ENCODE data around the gene HLA-DOB. TPM values are rescaled to one million over a fixed set of nuclear protein-coding genes. Genes with fewer than 3 reads are reported as not detected.

HLA-DOB gene
- under 1 TPM; 0.77 to 0.97 TPM for total RNA-seq
- polyA plus RNA-seq, result 0.62 TPM

GRCh38 chr6:32816746-32817204 is at the start of gene HLA-DOB:
Gene HLA-DOB (minus strand): TSS chr6:32817002. CDS start chr6:32816951, 51 bp downstream.
- Histone ChIP-seq H3K27me3 (ENCODE audit: insufficient read depth, low read length, poor library complexity, severe bottlenecking) (no peaks in the 10 kb centered on the region), H3K36me3 (ENCODE audit: insufficient read depth, low read length) (no peaks in the 10 kb centered on the region), H3K4me3 (ENCODE audit: low read length) (no peak within 1 kb of the TSS), H3K4me1 (ENCODE audit: insufficient read depth, low read length) (no peaks in the 10 kb centered on the region), H3K9me3 (ENCODE audit: low read length) (no peaks in the 10 kb centered on the region), H3K27ac (ENCODE audit: low read depth, low read length) (no peak within 1 kb of the TSS)
- CTCF ChIA-PET, result no interaction called here
- Mint-ChIP-seq H3K36me3 (peaks cover 0 to 6% (median 0%) of the 10 kb centered on the region in 3 donors), H3K27me3 (peaks cover 0 to 4% of the 10 kb centered on the region in 2 donors), H3K9me3 (no peaks in the 10 kb centered on the region), H3K4me3 (no peak within 1 kb of the TSS), H3K4me1 (peaks cover 0 to 5% (median 0%) of the 10 kb centered on the region in 3 donors), H3K27ac (no peak within 1 kb of the TSS)
- POLR2A ChIA-PET, result no interaction called here
- no peak for DNase-seq

- no peaks in the 10 kb centered on the region for H3K9me3 Mint-ChIP-seq
- ChIA-PET POLR2A (interaction anchor here (3.2 kb wide), 1 partner anchor 27 kb away, joined by 56 read pairs; the partner anchor contains the start of gene TAP2), CTCF (interaction anchor here (4.5 to 7.9 kb wide), 2 partner anchors 9 to 24 kb away, joined by 95 to 190 read pairs; partner anchors contain the start of genes PSMB8, PSMB9, TAP1 and TAP2)
- H3K36me3 ChIP-seq (ENCODE audit: insufficient read depth, low read length), result no peaks in the 10 kb centered on the region
- H3K27ac ChIP-seq (ENCODE audit: low read depth, low read length), result no peak overlapping the region
- peaks cover 23% of the 10 kb centered on the region for H3K4me1 ChIP-seq (ENCODE audit: insufficient read depth, low read length)
- H3K27me3 ChIP-seq (ENCODE audit: insufficient read depth, low read length, poor library complexity, severe bottlenecking), result no peaks in the 10 kb centered on the region
- H3K4me1 Mint-ChIP-seq, result peaks cover 28 to 40% (median 32%) of the 10 kb centered on the region in 3 donors
- peak overlapping the region; percentile 7 to 92 (median 84) for H3K27ac Mint-ChIP-seq
- no peak overlapping the region for H3K4me3 Mint-ChIP-seq
- no peak overlapping the region for H3K4me3 ChIP-seq (ENCODE audit: low read length)
- DNase-seq, result no peak
- no peaks in the 10 kb centered on the region for H3K27me3 Mint-ChIP-seq
- H3K9me3 ChIP-seq (ENCODE audit: low read length), result no peaks in the 10 kb centered on the region
- peaks cover 0 to 28% (median 3%) of the 10 kb centered on the region in 3 donors for H3K36me3 Mint-ChIP-seq
Observed at GRCh38 chr6:32865724-32866443, 49.1 kb upstream of the HLA-DOB start.

GRCh38 chr6:32862725-32863124 is 45.9 kb upstream of the HLA-DOB start:
- peaks cover 27% of the 10 kb centered on the region for H3K36me3 ChIP-seq (ENCODE audit: insufficient read depth, low read length)
- ChIA-PET CTCF (interaction anchor here (2.4 to 2.6 kb wide), 2 partner anchors 9 to 24 kb away, joined by 12 to 18 read pairs; partner anchors contain the start of genes PSMB9, TAP1 and TAP2), POLR2A (interaction anchor here (0.8 kb wide), 1 partner anchor 12 kb away, joined by 5 read pairs; no protein-coding TSS in a partner anchor)
- no peak overlapping the region for H3K4me3 ChIP-seq (ENCODE audit: low read length)
- Mint-ChIP-seq H3K36me3 (peaks cover 0 to 57% (median 18%) of the 10 kb centered on the region in 3 donors), H3K27ac (peak overlapping the region in 3 of 8 donors; percentile 20 to 81 (median 37)), H3K27me3 (no peaks in the 10 kb centered on the region), H3K4me3 (no peak overlapping the region), H3K9me3 (no peaks in the 10 kb centered on the region), H3K4me1 (peaks cover 44 to 59% (median 50%) of the 10 kb centered on the region in 3 donors)
- H3K9me3 ChIP-seq (ENCODE audit: low read length), result no peaks in the 10 kb centered on the region
- DNase-seq, result no peak
- peaks cover 25% of the 10 kb centered on the region for H3K4me1 ChIP-seq (ENCODE audit: insufficient read depth, low read length)
- H3K27ac ChIP-seq (ENCODE audit: low read depth, low read length), result no peak overlapping the region
- H3K27me3 ChIP-seq (ENCODE audit: insufficient read depth, low read length, poor library complexity, severe bottlenecking), result no peaks in the 10 kb centered on the region

GRCh38 chr6:32860674-32861073 is 43.9 kb upstream of the HLA-DOB start:
- Mint-ChIP-seq H3K36me3 (peaks cover 0 to 76% (median 31%) of the 10 kb centered on the region in 3 donors), H3K4me3 (no peak overlapping the region), H3K4me1 (peaks cover 47 to 60% (median 50%) of the 10 kb centered on the region in 3 donors), H3K27me3 (no peaks in the 10 kb centered on the region), H3K27ac (peak overlapping the region; percentile 7 to 72 (median 27)), H3K9me3 (no peaks in the 10 kb centered on the region)
- Histone ChIP-seq H3K36me3 (ENCODE audit: insufficient read depth, low read length) (peaks cover 47% of the 10 kb centered on the region), H3K4me3 (ENCODE audit: low read length) (no peak overlapping the region), H3K4me1 (ENCODE audit: insufficient read depth, low read length) (peaks cover 28% of the 10 kb centered on the region), H3K9me3 (ENCODE audit: low read length) (no peaks in the 10 kb centered on the region), H3K27me3 (ENCODE audit: insufficient read depth, low read length, poor library complexity, severe bottlenecking) (no peaks in the 10 kb centered on the region), H3K27ac (ENCODE audit: low read depth, low read length) (no peak overlapping the region)
- no peak for DNase-seq
- POLR2A ChIA-PET, result no interaction called here
- CTCF ChIA-PET, result interaction anchor here (1.4 kb wide), 1 partner anchor 22 kb away, joined by 5 read pairs; the partner anchor contains the start of gene TAP2

GRCh38 chr6:32858194-32858593 is 41.4 kb upstream of the HLA-DOB start:
- H3K4me1 ChIP-seq (ENCODE audit: insufficient read depth, low read length), result peaks cover 35% of the 10 kb centered on the region
- no peaks in the 10 kb centered on the region for H3K9me3 ChIP-seq (ENCODE audit: low read length)
- Mint-ChIP-seq H3K27ac (peak overlapping the region; percentile 2 to 92 (median 76)), H3K36me3 (peaks cover 0 to 84% (median 34%) of the 10 kb centered on the region in 3 donors), H3K4me3 (peak overlapping the region in 3 of 7 donors; percentile 8 to 44 (median 20)), H3K27me3 (no peaks in the 10 kb centered on the region), H3K4me1 (peaks cover 52 to 63% (median 62%) of the 10 kb centered on the region in 3 donors), H3K9me3 (no peaks in the 10 kb centered on the region)
- ChIA-PET CTCF (interaction anchor here (1.1 to 7.9 kb wide), 6 partner anchors 10 to 126 kb away, joined by 3 to 295 read pairs (median 8); partner anchors contain the start of gene TAP2), POLR2A (interaction anchor here (2.5 to 5.5 kb wide), 2 partner anchors 10 to 115 kb away, joined by 7 to 79 read pairs; no protein-coding TSS in a partner anchor)
- H3K36me3 ChIP-seq (ENCODE audit: insufficient read depth, low read length), result peaks cover 47% of the 10 kb centered on the region
- H3K27me3 ChIP-seq (ENCODE audit: insufficient read depth, low read length, poor library complexity, severe bottlenecking), result no peaks in the 10 kb centered on the region
- no peak overlapping the region for H3K4me3 ChIP-seq (ENCODE audit: low read length)
- DNase-seq, result no peak
- H3K27ac ChIP-seq (ENCODE audit: low read depth, low read length), result no peak overlapping the region

- Histone ChIP-seq H3K4me3 (ENCODE audit: low read length) (no peak overlapping the region), H3K27ac (ENCODE audit: low read depth, low read length) (no peak overlapping the region), H3K36me3 (ENCODE audit: insufficient read depth, low read length) (peaks cover 47% of the 10 kb centered on the region), H3K4me1 (ENCODE audit: insufficient read depth, low read length) (peaks cover 35% of the 10 kb centered on the region), H3K9me3 (ENCODE audit: low read length) (no peaks in the 10 kb centered on the region), H3K27me3 (ENCODE audit: insufficient read depth, low read length, poor library complexity, severe bottlenecking) (no peaks in the 10 kb centered on the region)
- DNase-seq, result no peak
- Mint-ChIP-seq H3K27me3 (no peaks in the 10 kb centered on the region), H3K4me3 (peak overlapping the region in 6 of 7 donors; percentile 11 to 53 (median 44)), H3K36me3 (peaks cover 0 to 88% (median 36%) of the 10 kb centered on the region in 3 donors), H3K27ac (peak overlapping the region; percentile 31 to 99 (median 82)), H3K9me3 (no peaks in the 10 kb centered on the region), H3K4me1 (peaks cover 56 to 65% (median 63%) of the 10 kb centered on the region in 3 donors)
- ChIA-PET POLR2A (interaction anchor here (0.6 to 5.5 kb wide), 6 partner anchors 11 to 750 kb away, joined by 3 to 350 read pairs (median 6); partner anchors contain the start of genes PSMB8 and TAP2), CTCF (interaction anchor here (0.8 to 7.9 kb wide), 9 partner anchors 10 to 127 kb away, joined by 3 to 295 read pairs (median 5); partner anchors contain the start of gene TAP2)
Observed at GRCh38 chr6:32857156-32857891, 40.5 kb upstream of the HLA-DOB start.

GRCh38 chr6:32855467-32856174 is 38.8 kb upstream of the HLA-DOB start:
- H3K36me3 ChIP-seq (ENCODE audit: insufficient read depth, low read length), result peaks cover 61% of the 10 kb centered on the region
- no peaks in the 10 kb centered on the region for H3K9me3 Mint-ChIP-seq
- no peaks in the 10 kb centered on the region for H3K9me3 ChIP-seq (ENCODE audit: low read length)
- no peaks in the 10 kb centered on the region for H3K27me3 Mint-ChIP-seq
- H3K27ac Mint-ChIP-seq, result peak overlapping the region; percentile 99 to 100 (median 100)
- peak overlapping the region; percentile 95 to 100 (median 99) for H3K4me3 Mint-ChIP-seq
- no peak for DNase-seq
- no peak overlapping the region for H3K27ac ChIP-seq (ENCODE audit: low read depth, low read length)
- peaks cover 66 to 77% (median 74%) of the 10 kb centered on the region in 3 donors for H3K4me1 Mint-ChIP-seq
- peaks cover 11 to 92% (median 45%) of the 10 kb centered on the region in 3 donors for H3K36me3 Mint-ChIP-seq
- peaks cover 52% of the 10 kb centered on the region for H3K4me1 ChIP-seq (ENCODE audit: insufficient read depth, low read length)
- ChIA-PET CTCF (interaction anchor here (0.9 to 7.9 kb wide), 13 partner anchors 9 to 145 kb away, joined by 3 to 295 read pairs (median 4); partner anchors contain the start of genes HLA-DMA, PSMB8 and TAP2), POLR2A (interaction anchor here (1.6 to 5.5 kb wide), 5 partner anchors 13 to 117 kb away, joined by 4 to 350 read pairs (median 10); partner anchors contain the start of genes PSMB8 and TAP2)
- no peaks in the 10 kb centered on the region for H3K27me3 ChIP-seq (ENCODE audit: insufficient read depth, low read length, poor library complexity, severe bottlenecking)
- H3K4me3 ChIP-seq (ENCODE audit: low read length), result peak overlapping the region; percentile 90

Measured in CD8-positive, alpha-beta memory T cell (primary cell).